Ishikawa (cell line): ENCODE data around the gene CEP131.

Experiments used
- CEBPB ChIP-seq: IDR thresholded peaks from 2 replicates; pipeline ENCODE4 v1.6.1; 2012
- CREB1 ChIP-seq: IDR thresholded peaks from 2 replicates; pipeline ENCODE4 v1.6.1; 2012; ENCODE audit warnings: low read depth
- EP300 ChIP-seq: IDR thresholded peaks from 2 replicates; pipeline ENCODE4 v1.6.1; 2012; ENCODE audit warnings: borderline replicate concordance
- NFIC ChIP-seq: IDR thresholded peaks from 2 replicates; pipeline ENCODE4 v1.6.1; 2012
- REST ChIP-seq: IDR thresholded peaks from 2 replicates; pipeline ENCODE4 v1.6.1; 2012; ENCODE audit warnings: low read depth, mild to moderate bottlenecking
- TAF1 ChIP-seq: IDR thresholded peaks from 2 replicates; pipeline ENCODE4 v1.6.1; 2012; ENCODE audit warnings: low read depth, mild to moderate bottlenecking
- YY1 ChIP-seq: IDR thresholded peaks from 2 replicates; pipeline ENCODE4 v1.6.1; 2012; ENCODE audit warnings: low read depth
- TF ChIP-seq, protein P1 (sequence below): IDR thresholded peaks from 2 replicates; pipeline ENCODE4 v1.6.1; 2012
- TF ChIP-seq, protein P2 (sequence below): IDR thresholded peaks from 2 replicates; pipeline ENCODE4 v1.6.1; 2012

- TF ChIP-seq EP300: no peak
- TF ChIP-seq CREB1: no peak
- TF ChIP-seq, protein P1, sequence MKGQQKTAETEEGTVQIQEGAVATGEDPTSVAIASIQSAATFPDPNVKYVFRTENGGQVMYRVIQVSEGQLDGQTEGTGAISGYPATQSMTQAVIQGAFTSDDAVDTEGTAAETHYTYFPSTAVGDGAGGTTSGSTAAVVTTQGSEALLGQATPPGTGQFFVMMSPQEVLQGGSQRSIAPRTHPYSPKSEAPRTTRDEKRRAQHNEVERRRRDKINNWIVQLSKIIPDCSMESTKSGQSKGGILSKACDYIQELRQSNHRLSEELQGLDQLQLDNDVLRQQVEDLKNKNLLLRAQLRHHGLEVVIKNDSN: no peak
- TF ChIP-seq CEBPB: no peak
- TF ChIP-seq, protein P2, sequence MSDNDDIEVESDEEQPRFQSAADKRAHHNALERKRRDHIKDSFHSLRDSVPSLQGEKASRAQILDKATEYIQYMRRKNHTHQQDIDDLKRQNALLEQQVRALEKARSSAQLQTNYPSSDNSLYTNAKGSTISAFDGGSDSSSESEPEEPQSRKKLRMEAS: no peak
- no peak for TF ChIP-seq TAF1
- no peak for TF ChIP-seq YY1
- TF ChIP-seq REST: no peak
- no peak for TF ChIP-seq NFIC
These were observed 6.3 kb upstream of the CEP131 start for GRCh38 chr17:81228834-81229665.
